GM12801 (cell line): ENCODE measurements around the gene AUTS2.

ENCODE experiments used
- CTCF ChIP-seq: IDR thresholded peaks from one replicate; pipeline ENCODE4 v1.5.1; 2011; ENCODE audit warnings: control low read depth; ENCODE audit not compliant: insufficient read length; ENCODE audit errors: extremely low read depth

AUTS2 gene

DNA sequence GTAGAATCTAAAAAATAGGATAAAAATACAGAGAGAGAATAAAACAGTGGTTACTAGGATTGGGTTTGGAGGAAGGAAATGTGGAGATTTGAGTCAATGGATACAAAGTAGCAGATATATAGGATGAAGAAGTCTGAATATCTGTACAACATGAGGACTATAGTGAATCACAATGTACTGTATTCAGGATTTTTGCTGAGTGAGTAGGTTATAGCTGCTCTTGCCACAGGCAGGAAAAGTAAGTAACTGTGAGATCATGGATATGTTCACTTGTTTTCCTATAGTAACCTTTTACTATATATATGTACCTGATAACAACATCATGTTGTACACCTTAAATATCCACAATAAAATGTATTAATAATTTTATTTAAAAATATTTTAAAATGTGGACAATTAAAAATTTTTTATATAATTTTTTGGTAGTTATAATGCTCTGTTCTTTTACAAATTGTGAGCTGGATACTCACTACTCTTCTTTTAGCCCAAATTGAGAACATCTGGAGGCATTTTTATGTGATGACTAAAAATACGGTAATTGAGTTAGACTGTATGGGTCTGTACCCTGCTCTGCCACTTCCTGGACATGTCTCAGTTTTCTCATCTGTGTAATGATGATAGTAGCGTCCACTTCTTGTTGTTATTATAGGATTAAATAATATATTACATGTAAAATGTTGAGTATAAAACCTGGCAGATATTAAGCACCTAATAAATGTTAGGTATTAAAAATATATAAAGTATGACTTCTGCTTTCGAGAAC, 439.1 kb downstream of the AUTS2 start:
- no peak for TF ChIP-seq CTCF

- TF ChIP-seq CTCF, result no peak
Observed at GRCh38 chr7:70040051-70040450, 441.8 kb downstream of the AUTS2 start.

GRCh38 chr7:70040970-70041766, 442.9 kb downstream of the AUTS2 start:
- TF ChIP-seq CTCF, result no peak

GRCh38 chr7:70042533-70042932, 444.3 kb downstream of the AUTS2 start:
- no peak for TF ChIP-seq CTCF

DNA sequence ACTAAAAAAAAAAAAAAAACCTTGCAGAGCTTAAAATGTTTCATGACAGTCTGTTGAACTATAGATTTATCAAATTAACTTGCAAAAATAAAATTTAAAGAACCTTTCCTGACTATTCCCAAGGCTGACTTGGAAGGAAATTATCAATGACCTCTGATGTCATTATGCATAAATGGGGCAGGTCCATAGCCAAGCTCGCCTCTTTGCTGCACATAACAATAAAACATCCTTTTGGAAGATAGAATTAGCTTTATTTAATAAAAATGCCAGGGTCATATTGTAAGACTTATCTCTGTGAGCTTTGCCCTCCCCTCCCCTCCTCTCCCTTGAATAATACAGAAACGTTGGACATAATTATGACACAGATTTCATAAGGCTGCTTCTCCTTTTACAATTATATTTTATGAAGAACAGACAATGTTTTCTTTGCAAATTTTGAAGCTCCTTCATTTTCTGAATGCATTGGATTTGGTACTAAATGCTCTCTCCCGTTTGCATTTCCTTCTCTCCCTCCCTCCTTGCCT, 444.8 kb downstream of the AUTS2 start:
- TF ChIP-seq CTCF, result no peak

- TF ChIP-seq CTCF, result no peak
Observed at GRCh38 chr7:70044064-70044463, 445.8 kb downstream of the AUTS2 start.

GRCh38 chr7:70044525-70044924, 446.2 kb downstream of the AUTS2 start:
- TF ChIP-seq CTCF, result no peak
